ENCODE data around the gene PSKH1. TPM values are rescaled to one million over a fixed set of nuclear protein-coding genes. Genes with fewer than 3 reads are reported as not detected.

Gene PSKH1
- polyA plus RNA-seq, 1 donor (not counting 4 experiments of a cell fraction or from before 2014, with no cell fraction given) = 10.7 TPM

DNA sequence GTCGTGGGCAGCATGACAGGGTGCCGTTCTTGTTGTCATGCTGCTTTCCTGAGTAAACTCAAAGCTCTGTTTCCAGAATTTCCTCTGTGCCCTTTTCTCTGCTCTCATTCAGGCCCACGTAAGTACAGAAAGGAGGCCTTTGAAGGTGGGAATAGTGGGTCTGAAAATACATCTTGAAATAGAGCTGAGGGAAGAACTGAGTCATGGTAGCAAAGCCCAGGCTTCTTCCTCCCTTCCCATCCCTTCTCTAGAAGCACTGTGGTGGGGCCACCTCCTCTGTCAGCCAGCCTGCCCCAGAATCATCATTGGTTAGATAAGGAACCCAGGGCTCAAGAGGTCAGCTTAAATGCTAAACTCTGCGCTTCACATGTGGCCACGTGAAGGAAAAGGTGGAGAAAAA is 29.2 kb downstream of the PSKH1 start:
- H3K9ac ChIP-seq (ENCODE audit: control insufficient read depth, extremely low read depth, insufficient read depth, low read length) = no peak overlapping the region
- peaks cover 4% of the 10 kb centered on the region for H3K79me2 ChIP-seq (ENCODE audit: control insufficient read depth, insufficient read depth, low read length)
- peaks cover 3 to 10% of the 10 kb centered on the region in 2 experiments for H3K36me3 ChIP-seq (ENCODE audit: control insufficient read depth in 2 of 2, extremely low read depth in 1 of 2, insufficient read depth in 2 of 2, low read length in 2 of 2)
- H3K9me3 ChIP-seq (ENCODE audit: control insufficient read depth, low read depth, low read length) = no peaks in the 10 kb centered on the region
- no peak overlapping the region for H3K4me2 ChIP-seq (ENCODE audit: control insufficient read depth, extremely low read depth, insufficient read depth, low read depth, low read length)
- no peaks in the 10 kb centered on the region for H3K27me3 ChIP-seq (ENCODE audit: control insufficient read depth, extremely low read depth, insufficient read depth, low read length)
- TF ChIP-seq, protein P1, sequence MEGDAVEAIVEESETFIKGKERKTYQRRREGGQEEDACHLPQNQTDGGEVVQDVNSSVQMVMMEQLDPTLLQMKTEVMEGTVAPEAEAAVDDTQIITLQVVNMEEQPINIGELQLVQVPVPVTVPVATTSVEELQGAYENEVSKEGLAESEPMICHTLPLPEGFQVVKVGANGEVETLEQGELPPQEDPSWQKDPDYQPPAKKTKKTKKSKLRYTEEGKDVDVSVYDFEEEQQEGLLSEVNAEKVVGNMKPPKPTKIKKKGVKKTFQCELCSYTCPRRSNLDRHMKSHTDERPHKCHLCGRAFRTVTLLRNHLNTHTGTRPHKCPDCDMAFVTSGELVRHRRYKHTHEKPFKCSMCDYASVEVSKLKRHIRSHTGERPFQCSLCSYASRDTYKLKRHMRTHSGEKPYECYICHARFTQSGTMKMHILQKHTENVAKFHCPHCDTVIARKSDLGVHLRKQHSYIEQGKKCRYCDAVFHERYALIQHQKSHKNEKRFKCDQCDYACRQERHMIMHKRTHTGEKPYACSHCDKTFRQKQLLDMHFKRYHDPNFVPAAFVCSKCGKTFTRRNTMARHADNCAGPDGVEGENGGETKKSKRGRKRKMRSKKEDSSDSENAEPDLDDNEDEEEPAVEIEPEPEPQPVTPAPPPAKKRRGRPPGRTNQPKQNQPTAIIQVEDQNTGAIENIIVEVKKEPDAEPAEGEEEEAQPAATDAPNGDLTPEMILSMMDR (optimal IDR thresholded peaks at IDR 0.05 in 1 of 3, IDR thresholded peaks at IDR 0.05 in 1 of 3, conservative IDR thresholded peaks at IDR 0.05 in 1 of 3; ENCODE audit: extremely low read depth in 1 of 3, insufficient read depth in 2 of 3, low read length in 3 of 3) = no peak
- no peak for TF ChIP-seq EZH2 (IDR thresholded peaks at IDR 0.05; ENCODE audit: low read length)
- peaks cover 9% of the 10 kb centered on the region for H3K9me1 ChIP-seq (ENCODE audit: control insufficient read depth, extremely low read depth, insufficient read depth, low read length)
- H3K27ac ChIP-seq (ENCODE audit: control insufficient read depth, insufficient read depth, low read length) = no peak overlapping the region
- FAIRE-seq = no peak
- H3K4me3 ChIP-seq (ENCODE audit: control insufficient read depth in 2 of 3, extremely low read depth in 1 of 3, insufficient read depth in 2 of 3, low read depth in 1 of 3, low read length in 3 of 3) = no peak overlapping the region
- dilution Hi-C loops (cut with MboI; ENCODE audit: extremely low pct_ligation_motif_present, low sequenced_read_pairs) = no loop called here
- no peak for DNase-seq (ENCODE audit: low read depth, low spot score)
- peaks cover 33% of the 10 kb centered on the region for H3K4me1 ChIP-seq (ENCODE audit: control insufficient read depth, extremely low read depth, insufficient read depth, low read length)
- peaks cover 17% of the 10 kb centered on the region for H4K20me1 ChIP-seq (ENCODE audit: control insufficient read depth, extremely low read depth, insufficient read depth, low read length)
- no peak overlapping the region for H2AFZ ChIP-seq (ENCODE audit: control insufficient read depth, low read length)

DNA sequence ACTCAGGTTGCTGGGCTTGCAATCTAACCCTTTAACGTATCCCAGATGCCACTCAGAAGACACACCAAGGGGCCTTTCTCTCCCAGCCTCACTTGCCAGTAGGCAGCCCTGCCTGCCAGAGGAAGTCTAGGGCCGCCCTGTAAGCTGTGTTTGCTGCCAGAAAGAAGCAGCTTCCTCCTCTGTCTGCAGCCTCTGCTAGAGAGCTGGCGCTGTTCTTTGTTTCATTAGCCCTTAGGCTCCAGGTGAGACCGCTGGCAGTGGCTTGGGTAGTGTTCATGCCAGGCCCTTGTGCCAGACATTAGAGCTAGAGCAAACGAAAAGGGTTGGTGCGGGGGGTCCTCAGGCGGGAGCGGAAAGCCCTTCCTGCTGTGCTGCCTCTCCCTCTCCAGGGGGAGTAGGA is 29.7 kb downstream of the PSKH1 start:
- Histone ChIP-seq H3K4me1 (ENCODE audit: control insufficient read depth, extremely low read depth, insufficient read depth, low read length) (peaks cover 28% of the 10 kb centered on the region), H3K27me3 (ENCODE audit: control insufficient read depth, extremely low read depth, insufficient read depth, low read length) (no peaks in the 10 kb centered on the region), H3K9ac (ENCODE audit: control insufficient read depth, extremely low read depth, insufficient read depth, low read length) (no peak overlapping the region), H3K36me3 (ENCODE audit: control insufficient read depth in 2 of 2, extremely low read depth in 1 of 2, insufficient read depth in 2 of 2, low read length in 2 of 2) (peaks cover 5 to 14% of the 10 kb centered on the region in 2 experiments), H3K4me2 (ENCODE audit: control insufficient read depth, extremely low read depth, insufficient read depth, low read depth, low read length) (no peak overlapping the region), H3K79me2 (ENCODE audit: control insufficient read depth, insufficient read depth, low read length) (peaks cover 4% of the 10 kb centered on the region), H3K4me3 (ENCODE audit: control insufficient read depth in 2 of 3, extremely low read depth in 1 of 3, insufficient read depth in 2 of 3, low read depth in 1 of 3, low read length in 3 of 3) (no peak overlapping the region), H2AFZ (ENCODE audit: control insufficient read depth, low read length) (no peak overlapping the region), H3K27ac (ENCODE audit: control insufficient read depth, insufficient read depth, low read length) (no peak overlapping the region), H4K20me1 (ENCODE audit: control insufficient read depth, extremely low read depth, insufficient read depth, low read length) (peaks cover 13% of the 10 kb centered on the region), H3K9me3 (ENCODE audit: control insufficient read depth, low read depth, low read length) (no peaks in the 10 kb centered on the region), H3K9me1 (ENCODE audit: control insufficient read depth, extremely low read depth, insufficient read depth, low read length) (peaks cover 6% of the 10 kb centered on the region)
- TF ChIP-seq, protein P1 (optimal IDR thresholded peaks at IDR 0.05 in 1 of 3, IDR thresholded peaks at IDR 0.05 in 1 of 3, conservative IDR thresholded peaks at IDR 0.05 in 1 of 3; ENCODE audit: extremely low read depth in 1 of 3, insufficient read depth in 2 of 3, low read length in 3 of 3) = peak in 2 of 3 experiments; percentile 21 to 23
- TF ChIP-seq EZH2 (IDR thresholded peaks at IDR 0.05; ENCODE audit: low read length) = no peak
- DNase-seq (ENCODE audit: low read depth, low spot score) (no peak), FAIRE-seq (peak; percentile 17)
- dilution Hi-C loops (cut with MboI; ENCODE audit: extremely low pct_ligation_motif_present, low sequenced_read_pairs) = no loop called here

All from keratinocyte (primary cell).